ENCODE measurements around the gene CYP1A2.

- TF ChIP-seq ZNF341 (tag by site-specific recombination; IDR thresholded peaks at IDR 0.05; ENCODE audit: low read depth), result no peak
- no peak for TF ChIP-seq ZBTB7A (tag by site-specific recombination; IDR thresholded peaks at IDR 0.05; ENCODE audit: low read depth)
- no peak for TF ChIP-seq ZNF791 (tag by site-specific recombination; IDR thresholded peaks at IDR 0.05)
- no peak for TF ChIP-seq SALL2 (tag by site-specific recombination; IDR thresholded peaks at IDR 0.05; ENCODE audit: borderline replicate concordance)
- TF ChIP-seq REST (tag by site-specific recombination; IDR thresholded peaks at IDR 0.05), result no peak
- no peak for TF ChIP-seq CTCF (tag by site-specific recombination; IDR thresholded peaks at IDR 0.05)
- no peak for TF ChIP-seq GLIS2 (tag by site-specific recombination; IDR thresholded peaks at IDR 0.05)
- TF ChIP-seq YY1 (tag by site-specific recombination; IDR thresholded peaks at IDR 0.05), result no peak
- TF ChIP-seq ZNF624 (tag by site-specific recombination; IDR thresholded peaks at IDR 0.05), result no peak
- TF ChIP-seq KLF10 (tag by site-specific recombination; IDR thresholded peaks at IDR 0.05), result no peak
- TF ChIP-seq BCL11A (tag by site-specific recombination; IDR thresholded peaks at IDR 0.05; ENCODE audit: low read depth), result no peak
- TF ChIP-seq EGR2 (tag by site-specific recombination; IDR thresholded peaks at IDR 0.05; ENCODE audit: low read depth), result no peak
Observed at GRCh38 chr15:74770211-74770903, 21.7 kb downstream of the CYP1A2 start.

Measured in HEK293 (cell line).